HG02870 (cell line): Measurements from ENCODE around the gene MAPK8IP3.

Experiments
- ATAC-seq: cut with Tn5 transposase; IDR thresholded peaks from one replicate; pipeline ENCODE4 v1.9.1; 2021; ENCODE audit warnings: mild to moderate bottlenecking, moderate library complexity; ENCODE audit not compliant: unreplicated experiment

MAPK8IP3 gene

DNA sequence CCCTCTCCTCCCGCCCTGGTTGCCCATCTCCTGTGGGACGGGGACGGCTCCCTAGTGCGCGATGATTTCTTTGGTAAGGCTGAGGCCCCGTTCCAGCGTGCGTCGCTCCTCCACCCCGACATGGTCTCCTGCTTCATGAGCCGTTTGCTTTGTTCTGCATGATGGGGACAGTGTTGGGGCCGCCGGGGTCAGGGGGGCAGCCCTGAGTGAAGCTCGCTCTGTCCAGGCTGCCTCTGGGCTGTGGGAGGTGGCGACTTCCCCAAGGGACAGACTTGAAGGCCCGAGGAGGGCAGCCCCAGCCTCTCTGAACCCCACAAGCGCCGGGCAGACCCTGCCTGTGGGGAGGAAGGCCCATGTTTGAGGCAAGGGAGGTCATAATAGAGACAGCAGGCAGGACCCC lies 52.9 kb downstream of the MAPK8IP3 start:
- ATAC-seq, result no peak

DNA sequence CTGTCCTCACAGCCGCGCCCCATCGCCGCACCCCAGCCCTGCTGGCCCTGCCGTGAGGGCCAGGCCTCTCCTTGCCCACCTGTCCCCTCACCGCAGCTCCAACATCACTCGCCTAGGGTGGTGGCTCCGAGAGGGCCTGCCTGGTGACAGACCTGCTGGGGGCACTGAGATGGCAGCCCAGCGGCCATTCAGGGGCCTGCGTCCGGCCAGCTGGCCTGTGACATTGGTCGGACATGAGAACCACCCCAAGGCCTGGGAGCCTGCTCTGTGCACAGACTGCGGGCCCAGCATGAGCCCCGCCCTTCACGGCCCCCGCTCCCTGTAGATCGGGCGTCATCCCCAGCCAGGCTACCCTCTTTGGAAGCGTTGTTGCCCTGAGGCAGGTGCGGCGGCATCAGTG lies 53.5 kb downstream of the MAPK8IP3 start:
- no peak for ATAC-seq

DNA sequence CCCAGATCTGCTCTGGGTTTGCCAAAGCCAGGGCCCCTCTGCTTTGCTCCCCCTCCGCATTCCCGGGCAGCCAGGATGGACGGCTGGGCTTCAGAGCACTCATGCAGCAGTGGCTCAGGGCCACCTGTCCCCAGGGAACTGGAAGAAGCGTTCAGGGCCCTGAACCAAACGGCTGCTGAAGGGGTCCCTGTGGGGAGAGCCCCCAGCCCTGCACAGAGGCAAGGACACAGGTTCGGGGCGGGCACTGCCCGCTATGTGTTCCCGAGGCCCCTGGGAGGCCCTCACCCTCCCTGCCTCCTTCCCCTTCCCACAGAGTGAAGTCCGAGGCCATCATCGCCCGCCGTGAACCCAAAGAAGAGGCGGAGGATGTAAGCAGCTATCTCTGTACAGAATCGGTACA lies 54.9 kb downstream of the MAPK8IP3 start:
- ATAC-seq, result no peak

DNA sequence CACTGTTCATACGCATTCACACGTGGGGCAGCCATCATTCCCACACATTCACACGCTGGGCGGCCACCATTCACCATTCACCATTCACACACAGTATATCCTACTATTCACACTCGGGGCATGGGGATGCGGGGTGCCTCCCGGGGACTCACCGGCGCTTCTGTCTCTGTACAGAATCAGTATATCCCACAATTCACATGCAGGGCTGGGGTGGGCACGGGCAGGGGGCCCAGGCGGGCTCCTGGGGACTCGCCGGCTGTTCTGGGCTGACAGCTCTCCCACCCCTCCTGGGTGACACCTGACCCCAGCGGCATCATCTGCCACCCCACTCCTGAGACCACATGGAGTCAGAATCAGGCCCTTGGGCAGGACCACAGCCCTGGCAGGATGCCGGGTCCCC lies 55.8 kb downstream of the MAPK8IP3 start:
- no peak for ATAC-seq

DNA sequence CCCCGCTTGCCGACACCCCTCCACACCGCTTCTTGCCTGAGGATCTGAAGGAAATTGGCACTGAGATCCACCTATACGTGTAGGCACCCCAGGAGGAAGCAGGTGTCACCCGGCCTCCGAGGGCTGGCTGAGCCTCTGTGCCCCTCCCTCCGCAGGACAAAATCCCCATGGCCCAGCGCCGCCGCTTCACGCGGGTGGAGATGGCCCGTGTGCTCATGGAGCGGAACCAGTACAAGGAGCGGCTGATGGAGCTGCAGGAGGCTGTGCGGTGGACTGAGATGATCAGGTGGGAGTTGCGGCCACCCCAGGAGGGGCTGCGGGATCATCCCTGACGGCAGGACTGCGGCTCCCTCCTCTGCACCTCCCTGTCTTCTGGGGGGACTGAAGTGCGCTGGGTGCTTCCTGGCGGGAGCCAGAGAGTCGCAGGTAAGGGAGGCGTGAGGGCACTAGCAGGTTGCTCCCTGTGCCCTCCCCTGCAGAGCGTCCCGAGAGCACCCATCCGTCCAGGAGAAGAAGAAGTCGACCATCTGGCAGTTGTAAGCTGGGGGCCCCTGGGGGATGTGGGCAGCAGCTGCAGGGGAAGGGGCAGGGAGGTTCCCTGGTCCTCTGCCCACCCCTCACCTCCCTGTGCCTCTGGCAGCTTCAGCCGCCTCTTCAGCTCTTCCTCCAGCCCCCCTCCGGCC lies 56.3 kb downstream of the MAPK8IP3 start:
- ATAC-seq, result no peak

DNA sequence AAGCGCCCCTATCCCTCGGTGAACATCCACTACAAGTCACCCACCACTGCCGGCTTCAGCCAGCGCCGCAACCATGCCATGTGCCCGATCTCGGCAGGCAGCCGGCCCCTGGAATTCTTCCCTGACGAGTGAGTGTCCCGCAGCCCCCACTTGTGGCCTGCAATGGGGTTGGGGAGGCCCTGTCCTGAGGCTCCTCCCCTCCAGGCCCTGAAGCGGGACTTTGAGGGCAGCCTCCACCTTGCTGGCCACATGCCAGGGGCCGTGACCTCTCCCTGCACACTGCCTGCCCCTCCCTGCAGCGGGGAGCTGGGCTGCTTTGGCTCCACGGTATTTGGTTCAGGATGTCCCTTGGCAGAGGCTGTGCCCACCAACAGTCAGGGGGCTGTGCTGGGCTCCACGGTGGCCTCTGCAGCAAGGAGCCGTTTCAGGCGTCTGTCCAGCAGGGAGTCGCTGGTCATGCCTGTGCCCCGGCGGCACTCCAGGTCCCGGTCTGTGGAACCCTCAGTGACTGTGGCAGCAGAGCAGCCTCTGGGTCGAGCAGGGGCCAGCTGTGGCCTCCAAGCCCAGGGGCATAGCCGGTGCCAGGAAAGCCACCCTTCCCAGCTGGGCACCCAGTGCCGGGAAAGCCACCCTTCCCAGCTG lies 57.0 kb downstream of the MAPK8IP3 start:
- ATAC-seq, result no peak

DNA sequence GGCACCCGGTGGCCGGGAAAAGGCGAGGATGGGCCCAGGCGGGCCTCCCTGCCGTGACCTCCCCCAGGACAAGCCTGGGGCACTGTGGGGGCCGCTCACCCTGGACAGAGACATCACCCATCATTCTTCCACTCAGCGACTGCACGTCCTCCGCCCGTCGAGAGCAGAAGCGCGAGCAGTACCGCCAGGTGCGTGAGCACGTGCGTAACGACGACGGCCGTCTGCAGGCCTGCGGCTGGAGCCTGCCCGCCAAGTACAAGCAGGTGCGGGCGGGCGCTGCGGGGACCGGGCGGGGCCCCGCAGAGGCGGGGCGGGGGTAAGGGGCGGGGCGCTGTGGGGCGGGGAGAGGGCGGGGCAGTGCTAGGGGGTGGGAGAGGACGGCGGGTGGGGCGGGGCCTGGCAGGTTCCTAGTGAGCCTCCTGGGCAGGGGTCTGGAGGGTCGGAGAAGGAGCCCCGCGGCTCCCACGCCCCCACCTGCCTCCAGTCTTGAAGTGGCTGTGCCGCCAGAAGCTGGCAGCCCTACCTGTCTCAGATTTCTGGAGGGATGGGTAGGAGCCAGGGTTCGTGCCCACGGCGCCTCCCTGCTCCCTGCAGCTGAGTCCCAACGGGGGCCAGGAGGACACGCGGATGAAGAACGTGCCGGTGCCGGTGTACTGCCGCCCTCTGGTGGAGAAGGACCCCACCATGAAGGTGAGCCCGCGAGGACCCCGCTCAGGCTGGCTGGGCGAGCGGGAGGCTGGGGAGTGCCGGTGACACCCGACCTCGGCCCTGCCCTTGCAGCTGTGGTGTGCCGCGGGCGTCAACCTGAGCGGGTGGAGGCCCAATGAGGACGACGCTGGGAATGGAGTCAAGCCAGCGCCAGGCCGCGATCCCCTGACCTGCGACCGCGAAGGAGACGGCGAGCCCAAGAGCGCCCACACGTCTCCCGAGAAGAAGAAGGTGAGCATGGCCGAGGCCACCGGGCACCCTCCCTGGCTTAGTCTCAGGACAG lies 57.8 kb downstream of the MAPK8IP3 start:
- ATAC-seq, result no peak

DNA sequence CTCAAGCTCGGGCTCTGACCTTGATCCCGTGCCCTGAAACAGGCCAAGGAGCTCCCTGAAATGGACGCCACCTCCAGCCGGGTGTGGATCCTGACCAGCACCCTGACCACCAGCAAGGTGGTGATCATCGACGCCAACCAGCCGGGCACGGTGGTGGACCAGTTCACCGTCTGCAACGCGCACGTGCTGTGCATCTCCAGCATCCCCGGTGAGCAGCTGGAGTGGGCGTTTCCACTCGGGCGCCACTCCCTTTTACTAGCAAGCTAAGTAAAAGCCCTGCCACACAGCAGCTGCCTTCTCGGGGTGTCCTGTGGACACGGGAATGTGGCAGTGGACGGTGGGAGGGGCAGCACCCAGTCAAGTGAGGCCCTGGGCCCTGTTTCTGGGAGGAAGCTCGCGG lies 59.0 kb downstream of the MAPK8IP3 start:
- no peak for ATAC-seq

DNA sequence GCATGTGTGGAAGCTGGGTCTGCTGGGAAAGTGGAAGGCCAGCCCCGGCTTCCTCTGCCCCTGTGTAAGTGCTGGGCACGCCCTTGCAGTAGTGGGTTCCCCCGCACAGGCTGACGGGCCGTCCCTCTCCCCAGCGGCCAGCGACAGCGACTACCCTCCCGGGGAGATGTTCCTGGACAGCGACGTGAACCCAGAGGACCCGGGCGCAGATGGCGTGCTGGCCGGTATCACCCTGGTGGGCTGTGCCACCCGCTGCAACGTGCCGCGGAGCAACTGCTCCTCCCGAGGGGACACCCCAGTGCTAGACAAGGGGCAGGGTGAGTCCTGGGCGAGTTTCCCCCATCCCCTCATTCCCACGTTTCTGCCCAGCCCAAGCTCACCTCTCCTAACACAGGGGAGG lies 59.8 kb downstream of the MAPK8IP3 start:
- no peak for ATAC-seq

DNA sequence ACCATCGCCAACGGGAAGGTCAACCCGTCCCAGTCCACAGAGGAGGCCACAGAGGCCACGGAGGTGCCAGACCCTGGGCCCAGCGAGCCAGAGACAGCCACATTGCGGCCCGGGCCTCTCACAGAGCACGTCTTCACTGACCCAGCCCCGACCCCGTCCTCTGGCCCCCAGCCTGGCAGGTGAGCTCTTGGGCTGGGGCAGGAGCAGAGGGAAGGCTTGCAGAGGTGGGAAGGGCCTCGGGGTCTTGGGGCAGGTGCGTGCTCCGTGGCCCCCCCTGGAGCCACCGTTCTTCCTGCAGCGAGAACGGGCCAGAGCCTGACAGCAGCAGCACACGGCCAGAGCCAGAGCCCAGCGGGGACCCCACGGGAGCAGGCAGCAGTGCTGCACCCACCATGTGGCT lies 60.2 kb downstream of the MAPK8IP3 start:
- ATAC-seq, result no peak

DNA sequence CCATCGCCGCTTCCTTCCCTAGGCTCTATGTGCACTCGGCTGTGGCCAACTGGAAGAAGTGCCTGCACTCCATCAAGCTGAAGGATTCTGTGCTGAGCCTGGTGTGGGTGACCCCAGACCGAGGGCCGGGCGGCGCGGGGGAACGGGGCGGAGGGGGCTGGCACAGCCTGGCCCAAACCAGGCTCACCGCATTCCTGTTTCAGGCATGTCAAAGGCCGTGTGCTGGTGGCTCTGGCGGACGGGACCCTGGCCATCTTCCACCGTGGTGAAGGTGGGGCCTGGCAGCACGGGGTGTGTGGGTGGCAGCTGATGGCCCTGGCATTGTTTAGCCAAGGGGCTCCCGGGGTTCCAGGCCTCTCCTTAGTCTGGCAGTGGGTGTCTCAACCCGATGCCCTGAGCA lies 60.7 kb downstream of the MAPK8IP3 start:
- ATAC-seq, result no peak

DNA sequence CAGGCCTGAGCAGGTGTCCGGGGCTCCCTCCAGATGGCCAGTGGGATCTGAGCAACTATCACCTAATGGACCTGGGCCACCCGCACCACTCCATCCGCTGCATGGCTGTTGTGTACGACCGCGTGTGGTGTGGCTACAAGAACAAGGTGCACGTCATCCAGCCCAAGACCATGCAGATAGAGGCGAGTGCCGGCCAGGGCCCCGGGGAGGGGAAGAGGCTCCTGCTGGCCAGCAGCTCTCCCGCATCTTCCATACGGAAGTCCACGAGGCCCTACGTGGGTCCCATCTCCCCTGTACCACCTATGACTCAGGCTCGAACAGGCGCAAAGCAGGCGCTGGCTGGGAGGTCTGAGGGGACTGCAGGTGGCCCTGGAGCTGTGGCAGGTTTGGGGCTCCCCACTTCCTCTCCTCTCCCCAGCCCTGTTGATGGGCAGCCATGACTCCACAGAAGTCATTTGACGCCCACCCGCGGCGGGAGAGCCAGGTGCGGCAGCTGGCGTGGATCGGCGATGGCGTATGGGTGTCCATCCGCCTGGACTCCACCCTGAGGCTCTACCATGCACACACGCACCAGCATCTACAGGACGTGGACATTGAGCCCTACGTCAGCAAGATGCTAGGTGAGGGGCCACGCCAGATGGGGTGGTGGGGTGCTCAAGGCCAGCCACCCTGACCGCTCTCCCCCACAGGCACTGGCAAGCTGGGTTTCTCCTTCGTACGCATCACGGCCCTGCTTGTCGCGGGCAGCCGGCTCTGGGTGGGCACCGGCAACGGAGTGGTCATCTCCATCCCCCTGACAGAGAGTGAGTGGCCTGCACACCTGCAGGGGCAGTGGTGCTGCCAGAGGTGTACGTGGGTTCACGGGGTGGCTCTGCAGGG lies 61.4 kb downstream of the MAPK8IP3 start:
- no peak for ATAC-seq

DNA sequence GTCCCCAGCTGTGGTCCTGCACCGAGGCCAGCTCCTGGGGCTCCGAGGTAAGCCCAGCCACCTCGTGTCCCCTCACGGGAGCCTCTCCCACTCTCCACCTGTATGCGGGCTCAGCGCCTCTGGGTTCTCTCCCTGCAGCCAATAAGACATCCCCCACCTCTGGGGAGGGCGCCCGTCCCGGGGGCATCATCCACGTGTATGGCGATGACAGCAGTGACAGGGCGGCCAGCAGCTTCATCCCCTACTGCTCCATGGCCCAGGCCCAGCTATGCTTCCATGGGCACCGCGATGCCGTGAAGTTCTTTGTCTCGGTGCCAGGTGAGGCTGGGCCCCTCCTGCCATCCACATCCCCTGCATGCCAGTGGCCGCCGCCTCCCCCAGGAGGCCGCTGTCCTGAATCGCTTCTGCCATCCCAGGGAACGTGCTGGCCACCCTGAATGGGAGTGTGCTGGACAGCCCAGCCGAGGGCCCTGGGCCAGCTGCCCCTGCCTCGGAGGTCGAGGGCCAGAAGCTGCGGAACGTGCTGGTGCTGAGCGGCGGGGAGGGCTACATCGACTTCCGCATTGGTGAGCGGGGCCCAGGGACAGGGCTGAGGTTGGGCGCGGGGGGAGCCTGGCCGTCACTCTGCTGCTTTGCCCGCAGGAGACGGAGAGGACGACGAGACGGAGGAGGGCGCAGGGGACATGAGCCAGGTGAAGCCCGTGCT lies 62.2 kb downstream of the MAPK8IP3 start:
- ATAC-seq, result no peak

DNA sequence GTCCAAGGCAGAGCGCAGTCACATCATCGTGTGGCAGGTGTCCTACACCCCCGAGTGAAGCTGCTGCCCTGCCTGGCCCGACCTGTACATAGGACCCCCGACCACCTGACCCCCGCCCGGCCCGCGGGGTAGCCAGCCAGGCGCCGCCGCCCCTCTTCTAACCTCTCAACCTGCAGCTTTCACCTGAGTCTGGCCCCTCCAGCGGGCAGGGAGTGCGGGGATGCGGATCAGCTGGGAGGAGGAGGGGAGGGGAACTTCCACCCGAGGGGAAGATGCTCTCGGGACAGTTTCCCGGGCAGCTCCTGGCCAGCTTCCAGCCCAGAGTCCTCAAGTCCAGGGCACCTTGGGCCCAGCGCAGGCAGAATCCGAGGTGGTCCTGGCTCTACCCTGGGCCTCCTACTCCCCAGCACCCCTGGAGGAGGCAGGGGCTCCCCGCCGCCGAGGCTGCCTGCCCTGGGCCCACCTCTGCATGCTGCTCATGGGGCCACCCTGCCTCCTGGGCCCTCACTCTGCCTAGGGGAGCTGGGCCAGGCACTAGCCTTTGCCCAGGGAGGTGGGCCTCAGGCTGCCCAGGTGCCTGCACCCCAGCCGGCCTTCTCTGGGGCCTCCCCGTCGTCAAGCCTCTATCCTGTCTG lies 62.9 kb downstream of the MAPK8IP3 start:
- ATAC-seq, result no peak

DNA sequence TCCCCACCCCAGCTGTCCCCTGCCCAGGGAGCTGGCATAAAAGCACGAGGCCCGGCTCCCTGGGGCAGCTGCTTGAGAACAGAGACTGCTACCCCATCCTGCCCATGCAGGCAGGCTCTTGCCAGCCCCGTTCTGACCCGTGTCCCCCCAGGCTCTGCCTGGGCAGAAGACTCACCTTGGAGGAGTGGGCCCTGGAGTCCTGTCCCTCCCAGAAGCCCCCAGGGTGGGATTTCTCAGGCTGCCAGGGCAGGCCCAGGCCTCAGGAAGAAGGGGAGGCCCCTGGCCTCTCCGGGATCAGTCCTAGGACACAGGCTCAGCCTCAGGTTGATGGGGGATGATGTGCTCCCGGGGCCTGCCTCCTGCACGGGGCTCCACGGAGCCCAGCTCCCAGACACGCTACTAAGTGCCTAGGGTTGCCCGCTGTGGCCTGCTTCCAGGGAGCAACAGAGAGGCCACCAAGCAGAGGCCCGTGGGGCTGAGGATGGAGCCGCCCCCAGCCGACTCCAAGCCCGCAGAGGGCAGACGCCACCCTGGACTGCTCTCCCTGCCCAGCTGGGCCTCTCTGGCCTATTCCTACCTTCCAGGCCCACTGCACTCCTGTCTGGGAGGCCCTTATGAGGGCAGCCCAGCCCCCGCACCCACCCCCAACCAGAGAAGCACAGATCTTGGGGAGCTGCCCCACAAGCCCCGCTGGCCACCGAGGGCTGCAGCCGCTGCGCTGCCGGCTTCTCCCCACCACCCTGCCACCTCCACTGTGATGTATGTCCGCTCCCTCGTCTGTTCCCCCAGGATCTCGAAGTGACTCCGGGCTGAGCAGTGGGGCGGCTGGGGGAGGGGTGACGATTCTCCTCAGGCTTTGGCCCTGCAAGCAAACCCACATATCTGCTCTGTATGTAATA lies 63.7 kb downstream of the MAPK8IP3 start:
- no peak for ATAC-seq

DNA sequence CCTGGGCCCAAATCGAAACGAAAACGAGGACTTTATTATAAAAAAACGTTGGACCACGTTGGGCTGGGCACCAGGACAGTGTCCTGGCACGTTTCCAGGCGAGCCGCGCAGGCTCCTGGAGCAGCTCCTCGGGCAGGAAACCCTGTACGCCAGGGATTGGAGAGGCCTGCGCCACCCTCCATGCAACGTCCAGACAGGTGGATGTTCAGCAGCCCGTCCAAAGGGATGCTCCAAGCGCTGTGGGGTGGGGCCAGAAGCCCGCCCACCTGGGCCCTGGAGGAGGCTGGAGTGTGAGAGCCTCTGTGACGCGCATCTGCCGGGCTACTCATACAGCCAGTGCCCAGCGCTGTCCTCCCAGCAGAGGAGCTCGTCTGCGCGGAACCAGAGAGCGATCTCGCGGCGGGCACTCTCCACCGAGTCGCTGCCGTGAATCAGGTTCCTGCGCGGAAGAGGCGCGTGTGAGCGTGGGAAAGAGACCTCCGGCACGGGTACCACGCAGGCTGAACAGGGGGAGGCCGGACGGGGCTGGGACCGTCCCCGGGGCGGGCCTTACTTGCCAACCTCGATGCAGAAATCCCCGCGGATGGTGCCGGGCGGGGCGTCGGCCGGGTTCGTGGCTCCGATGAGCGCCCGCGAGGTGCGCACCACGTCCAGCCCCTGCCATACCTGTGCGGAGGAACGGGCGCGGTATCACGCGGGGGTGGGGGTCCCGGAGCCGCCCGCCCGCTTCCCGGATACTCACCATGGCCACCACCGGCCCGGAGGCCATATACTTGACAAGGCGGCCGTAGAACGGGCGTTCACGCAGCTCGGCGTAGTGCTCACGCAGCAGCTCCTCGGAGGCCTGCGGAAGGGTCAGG lies 64.6 kb downstream of the MAPK8IP3 start:
- ATAC-seq, result no peak

DNA sequence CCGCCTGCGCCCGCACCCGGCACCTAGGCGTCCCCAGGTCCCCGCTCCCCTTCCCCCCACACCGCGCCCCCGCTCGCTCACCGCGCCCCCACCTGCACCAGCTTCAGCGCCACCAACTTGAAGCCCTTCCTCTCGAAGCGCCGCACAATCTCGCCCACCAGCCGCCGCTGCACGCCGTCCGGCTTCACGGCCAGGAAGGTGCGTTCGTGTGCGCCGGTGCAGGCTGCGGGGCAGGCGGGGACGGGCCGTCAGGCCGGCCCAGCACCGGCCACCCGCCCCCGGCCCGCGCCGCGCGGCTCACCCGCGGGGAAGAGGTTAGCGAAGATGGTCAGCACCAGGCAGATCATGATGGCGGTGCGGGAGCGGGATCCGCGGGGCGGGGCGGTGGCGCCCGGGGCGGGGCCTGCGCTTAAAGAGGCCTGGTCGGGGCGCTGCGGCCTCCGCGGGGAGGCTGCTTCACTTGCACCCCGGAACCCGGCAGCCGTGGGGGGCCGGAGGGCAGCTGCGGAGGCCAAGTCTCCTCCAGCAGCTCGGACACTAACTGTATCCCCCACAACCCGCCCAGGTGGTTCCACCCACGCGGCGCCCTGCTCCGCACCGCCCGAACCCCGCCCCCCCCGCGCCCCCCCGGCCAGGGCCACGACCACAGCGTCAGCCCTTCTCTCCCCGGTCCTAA lies 65.3 kb downstream of the MAPK8IP3 start, which contains the start of gene NME3:
TSS of gene NME3 (minus strand) at position 356 of the 676 bp plus-strand sequence. CDS start at position 347, 9 bp downstream.
- peak; percentile 29 for ATAC-seq
